NCI-H748 (cell line): ENCODE data around the gene BTNL3.
"Not testable (repeated sequence)": the region's sequence is repeated elsewhere in the genome, so short reads cannot be mapped to it uniquely, and the experiment has no call there.

Source experiments
- DNase-seq: peaks from one replicate; lab custom pipeline; 2025; ENCODE audit not compliant: unreplicated experiment; lab: John Stamatoyannopoulos, UW

The BTNL3 gene, protein sequence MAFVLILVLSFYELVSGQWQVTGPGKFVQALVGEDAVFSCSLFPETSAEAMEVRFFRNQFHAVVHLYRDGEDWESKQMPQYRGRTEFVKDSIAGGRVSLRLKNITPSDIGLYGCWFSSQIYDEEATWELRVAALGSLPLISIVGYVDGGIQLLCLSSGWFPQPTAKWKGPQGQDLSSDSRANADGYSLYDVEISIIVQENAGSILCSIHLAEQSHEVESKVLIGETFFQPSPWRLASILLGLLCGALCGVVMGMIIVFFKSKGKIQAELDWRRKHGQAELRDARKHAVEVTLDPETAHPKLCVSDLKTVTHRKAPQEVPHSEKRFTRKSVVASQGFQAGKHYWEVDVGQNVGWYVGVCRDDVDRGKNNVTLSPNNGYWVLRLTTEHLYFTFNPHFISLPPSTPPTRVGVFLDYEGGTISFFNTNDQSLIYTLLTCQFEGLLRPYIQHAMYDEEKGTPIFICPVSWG

GRCh38 chr5:180988592-180988991 is at the start of gene BTNL3:
Gene BTNL3 (plus strand): TSS chr5:180988846. CDS start chr5:180989029, 183 bp downstream.
- DNase-seq: no peak

DNA sequence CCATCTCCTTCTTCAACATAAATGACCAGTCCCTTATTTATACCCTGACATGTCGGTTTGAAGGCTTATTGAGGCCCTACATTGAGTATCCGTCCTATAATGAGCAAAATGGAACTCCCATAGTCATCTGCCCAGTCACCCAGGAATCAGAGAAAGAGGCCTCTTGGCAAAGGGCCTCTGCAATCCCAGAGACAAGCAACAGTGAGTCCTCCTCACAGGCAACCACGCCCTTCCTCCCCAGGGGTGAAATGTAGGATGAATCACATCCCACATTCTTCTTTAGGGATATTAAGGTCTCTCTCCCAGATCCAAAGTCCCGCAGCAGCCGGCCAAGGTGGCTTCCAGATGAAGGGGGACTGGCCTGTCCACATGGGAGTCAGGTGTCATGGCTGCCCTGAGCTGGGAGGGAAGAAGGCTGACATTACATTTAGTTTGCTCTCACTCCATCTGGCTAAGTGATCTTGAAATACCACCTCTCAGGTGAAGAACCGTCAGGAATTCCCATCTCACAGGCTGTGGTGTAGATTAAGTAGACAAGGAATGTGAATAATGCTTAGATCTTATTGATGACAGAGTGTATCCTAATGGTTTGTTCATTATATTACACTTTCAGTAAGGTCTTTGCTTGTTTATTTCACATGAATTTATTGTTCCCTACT is 38.2 kb upstream of the BTNL3 start:
- DNase-seq: no peak

GRCh38 chr5:180959661-180960060 is 29.0 kb upstream of the BTNL3 start:
- no peak for DNase-seq

DNA sequence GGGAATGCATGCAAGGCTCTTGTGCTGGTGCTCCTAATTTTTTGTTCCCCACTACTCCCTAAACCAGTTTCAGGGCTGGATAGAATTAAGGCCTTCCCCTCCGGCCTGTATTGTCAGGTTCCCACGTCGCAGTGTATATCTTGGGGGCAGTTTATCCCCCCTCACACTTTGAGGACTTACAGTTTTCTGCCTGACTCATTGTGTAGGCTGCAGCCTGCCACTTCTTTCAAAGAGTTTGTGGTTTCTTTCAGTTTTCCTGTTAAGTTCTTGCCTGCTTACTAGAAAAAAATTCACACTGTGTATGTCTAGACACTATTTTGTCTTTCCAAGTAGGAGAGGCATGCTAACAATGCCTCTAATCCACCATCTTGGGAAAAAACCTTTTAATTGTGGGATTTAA is 28.4 kb upstream of the BTNL3 start:
- no peak for DNase-seq

- no peak for DNase-seq
Measured at GRCh38 chr5:180969406-180969805, 19.2 kb upstream of the BTNL3 start.

GRCh38 chr5:180970336-180970735 is 18.3 kb upstream of the BTNL3 start:
- DNase-seq: no peak

GRCh38 chr5:180970875-180971274 is 17.8 kb upstream of the BTNL3 start:
- DNase-seq: no peak

DNA sequence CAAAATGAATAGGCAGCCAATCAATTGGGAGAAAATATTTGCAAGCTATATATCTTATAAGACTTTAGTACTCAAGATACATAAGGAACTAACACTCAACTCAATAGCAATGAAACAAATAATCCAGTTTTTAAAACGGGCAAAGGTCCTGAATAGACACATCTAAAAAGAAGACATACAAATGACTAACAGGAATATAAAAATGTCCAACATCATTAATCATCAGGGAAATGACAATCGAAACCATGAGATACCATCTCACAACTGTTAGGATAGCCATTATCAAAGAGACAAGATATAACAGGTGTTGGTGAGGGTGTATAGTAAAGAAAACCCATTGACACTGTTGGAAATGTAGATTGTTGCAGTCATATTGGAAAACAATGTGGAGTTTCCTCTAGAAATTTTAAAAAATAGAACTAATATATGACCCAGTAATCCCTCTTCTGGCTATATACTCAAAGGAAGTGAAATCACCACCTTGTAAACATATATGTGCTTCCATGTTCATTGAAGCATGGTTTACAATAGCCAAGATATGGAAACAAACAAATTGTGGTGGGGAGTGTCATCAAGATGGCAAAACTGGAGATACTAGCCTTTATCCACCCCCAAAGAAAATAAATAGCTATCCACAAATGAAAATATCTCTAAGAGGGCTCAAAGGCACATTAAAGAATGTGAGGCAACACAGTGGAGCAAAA is 13.9 kb upstream of the BTNL3 start:
- DNase-seq: no peak

DNA sequence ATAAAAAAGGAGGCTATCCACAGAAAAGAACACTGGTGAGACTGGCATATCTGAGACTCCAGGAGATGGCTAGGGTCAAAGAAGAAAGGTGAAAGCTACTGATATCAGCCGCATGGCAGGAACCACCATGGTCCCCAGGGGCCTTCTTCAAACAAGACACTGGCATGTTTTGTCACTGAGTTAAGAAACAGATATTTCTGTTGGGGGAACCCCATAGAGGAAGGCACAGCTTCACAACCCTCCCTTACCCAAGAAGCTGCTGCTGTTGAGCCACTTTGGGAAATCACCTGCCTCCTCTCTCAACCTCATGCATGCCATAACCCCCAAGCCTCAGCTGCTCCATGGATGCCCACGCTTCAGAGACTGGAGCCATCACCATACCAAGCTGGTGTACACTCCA is 13.3 kb upstream of the BTNL3 start:
- DNase-seq: no peak

DNA sequence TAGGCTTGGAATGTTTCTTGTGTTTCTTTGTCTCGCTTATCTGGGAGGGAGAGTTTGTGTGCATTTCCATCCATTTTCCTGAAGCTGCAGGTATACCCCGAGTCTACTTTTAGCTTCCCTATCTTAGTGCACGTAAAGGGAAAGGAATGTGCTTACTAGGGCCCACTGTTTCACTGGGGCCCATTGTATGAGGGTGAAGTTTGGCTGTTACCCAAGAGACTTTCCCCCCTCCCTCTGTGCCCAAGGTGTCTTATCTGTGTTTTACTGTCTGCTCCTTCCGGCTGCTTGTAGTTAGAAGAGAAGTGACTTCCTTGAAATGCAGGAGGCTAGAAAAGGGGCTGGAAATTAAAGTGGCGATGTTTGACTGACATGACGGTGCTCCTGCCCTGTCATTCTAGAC is 12.1 kb upstream of the BTNL3 start:
- DNase-seq: no peak

GRCh38 chr5:180977852-180978251 is 10.8 kb upstream of the BTNL3 start:
- DNase-seq: no peak

DNA sequence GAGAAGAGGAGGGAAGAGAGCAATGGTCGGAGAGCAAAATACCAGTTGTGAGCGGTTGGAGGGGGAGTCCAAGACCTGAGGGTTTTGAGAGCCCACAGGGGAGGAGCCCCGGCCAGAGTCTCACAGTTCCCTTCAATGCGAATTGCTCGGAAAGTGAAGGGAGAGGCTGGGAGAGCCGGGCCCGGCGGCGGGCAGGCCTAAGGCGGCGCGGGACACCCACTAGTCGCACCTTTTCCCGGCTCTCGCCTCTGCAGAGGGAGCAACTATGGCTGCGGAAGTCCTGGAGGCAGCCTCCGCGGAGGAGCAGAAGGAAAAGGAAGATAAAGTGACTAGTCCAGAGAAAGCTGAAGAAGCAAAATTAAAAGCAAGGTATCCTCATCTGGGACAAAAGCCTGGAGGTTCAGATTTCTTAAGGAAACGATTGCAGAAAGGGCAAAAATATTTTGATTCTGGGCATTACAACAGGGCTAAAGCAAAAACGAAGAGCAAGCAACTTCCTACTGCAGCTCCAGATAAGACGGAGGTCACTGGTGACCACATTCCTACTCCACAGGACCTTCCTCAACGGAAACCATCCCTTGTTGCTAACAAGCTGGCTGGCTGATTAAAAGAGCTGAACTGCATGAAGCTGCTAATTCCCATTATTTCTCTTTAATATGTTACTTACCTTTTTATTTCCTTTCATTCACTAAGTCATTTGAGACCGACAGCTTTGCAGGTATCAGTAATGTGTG is 6.5 kb upstream of the BTNL3 start:
- DNase-seq: no peak

DNA sequence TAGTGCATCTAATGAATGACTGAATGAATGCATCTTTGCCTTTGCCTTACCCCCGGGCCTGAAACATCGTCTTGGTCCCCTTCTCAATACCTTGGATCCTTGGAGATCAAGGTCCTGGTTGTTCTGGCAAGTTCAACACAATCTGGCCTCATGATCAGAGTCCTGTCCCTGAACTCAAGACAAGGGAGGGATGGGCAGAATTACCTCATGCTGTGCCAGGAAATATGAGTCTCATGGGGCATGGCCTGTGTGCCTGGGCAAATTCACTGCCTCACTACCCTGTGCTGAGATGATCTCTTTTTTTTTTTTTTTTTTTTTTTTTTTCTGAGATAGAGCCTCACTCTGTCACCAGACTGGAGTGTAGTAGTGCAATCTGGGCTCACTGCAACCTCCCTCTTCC is 630 bp upstream of the BTNL3 start:
- DNase-seq: no peak

- no peak for DNase-seq
Measured at GRCh38 chr5:180990086-180990881, 1.6 kb downstream of the BTNL3 start.

GRCh38 chr5:180990882-180991242 is 2.2 kb downstream of the BTNL3 start:
- DNase-seq: no peak

DNA sequence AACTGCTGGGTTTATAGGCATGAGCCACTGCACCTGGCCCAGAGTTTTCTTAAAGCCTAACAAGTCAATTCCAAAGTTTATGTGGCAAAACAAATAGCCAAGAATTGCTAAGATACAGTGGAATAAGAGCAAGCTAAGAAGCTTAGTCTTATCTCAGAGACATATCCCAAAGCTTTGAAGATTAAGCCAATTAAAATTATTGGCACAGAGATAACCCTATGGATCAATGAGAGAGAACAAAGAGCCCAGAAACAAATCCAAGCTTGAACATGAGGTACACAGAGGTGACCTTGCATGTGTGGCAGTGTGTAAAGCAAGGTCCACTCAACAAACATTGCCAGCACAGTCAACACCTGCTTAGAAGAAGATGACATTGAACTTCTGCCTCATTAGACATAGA is 13.3 kb downstream of the BTNL3 start:
- no peak for DNase-seq

GRCh38 chr5:181005791-181006190 is 17.1 kb downstream of the BTNL3 start:
- no peak for DNase-seq

DNA sequence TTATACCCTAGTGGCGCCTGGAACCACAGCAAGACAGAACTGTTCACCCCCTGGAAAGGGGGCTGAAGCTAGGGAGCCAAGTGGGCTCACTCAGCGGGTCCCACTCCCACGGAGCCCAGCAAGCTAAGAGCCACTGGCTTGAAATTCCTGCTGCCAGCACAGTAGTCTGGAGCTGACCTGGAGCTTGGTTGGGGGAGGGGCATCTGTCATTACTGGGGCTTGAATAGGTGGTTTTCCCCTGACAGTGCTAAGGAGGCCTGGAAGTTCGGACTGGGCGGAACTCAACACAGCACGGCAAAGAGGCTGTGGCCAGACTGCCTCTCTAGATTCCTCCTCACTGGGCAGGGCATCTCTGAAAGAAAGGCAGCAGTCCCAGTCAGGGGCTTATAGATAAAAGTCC is 19.5 kb downstream of the BTNL3 start:
- no peak for DNase-seq

- DNase-seq: not testable (repeated sequence)
Measured at GRCh38 chr5:181010018-181010417, 21.4 kb downstream of the BTNL3 start.

GRCh38 chr5:181014654-181015053 is 26.0 kb downstream of the BTNL3 start:
- not testable (repeated sequence) for DNase-seq
